Uterus (tissue), 2 donors: ENCODE data around the gene HDAC7.

Source experiments
- POLR2A ChIP-seq, 2 donors: fragments of 450-650 bp; IDR thresholded peaks; one replicate each; pipeline ENCODE4 v1.6.1; 2016; ENCODE audit warnings: antibody characterized with exemption in 2 of 2, mild to moderate bottlenecking in 1 of 2, moderate library complexity in 1 of 2
- TF ChIP-seq, protein P1 (sequence below), 4 experiments: fragments of 200-600 bp in 2 of 4; fragments of 450-650 bp in 2 of 4; sonication (generic) in 2 of 4; IDR thresholded peaks; one replicate each; pipeline ENCODE4 v1.5.1; 2016 to 2019; ENCODE audit warnings: antibody characterized with exemption in 4 of 4, mild to moderate bottlenecking in 2 of 4, moderate library complexity in 1 of 4

DNA sequence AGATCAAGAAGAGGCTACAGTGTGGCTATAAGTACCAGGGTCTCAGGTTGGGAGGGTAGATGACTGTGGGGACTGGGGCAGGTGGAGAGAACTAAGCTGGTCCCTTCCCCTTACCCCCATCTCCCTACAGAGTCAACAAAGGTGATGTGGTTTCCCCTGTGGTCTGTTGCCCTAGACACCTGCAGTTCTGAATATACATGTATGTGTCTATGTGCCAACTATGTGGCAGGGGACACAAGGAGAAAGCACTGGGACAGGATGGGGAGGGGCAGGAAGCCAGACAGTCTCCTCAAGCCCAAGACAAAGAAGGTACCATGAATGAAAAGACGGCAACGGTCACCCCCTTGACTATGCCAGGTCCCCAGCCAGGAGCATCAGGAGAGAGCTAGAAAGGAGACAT, 4.5 kb upstream of the HDAC7 start:
- TF ChIP-seq, protein P1, sequence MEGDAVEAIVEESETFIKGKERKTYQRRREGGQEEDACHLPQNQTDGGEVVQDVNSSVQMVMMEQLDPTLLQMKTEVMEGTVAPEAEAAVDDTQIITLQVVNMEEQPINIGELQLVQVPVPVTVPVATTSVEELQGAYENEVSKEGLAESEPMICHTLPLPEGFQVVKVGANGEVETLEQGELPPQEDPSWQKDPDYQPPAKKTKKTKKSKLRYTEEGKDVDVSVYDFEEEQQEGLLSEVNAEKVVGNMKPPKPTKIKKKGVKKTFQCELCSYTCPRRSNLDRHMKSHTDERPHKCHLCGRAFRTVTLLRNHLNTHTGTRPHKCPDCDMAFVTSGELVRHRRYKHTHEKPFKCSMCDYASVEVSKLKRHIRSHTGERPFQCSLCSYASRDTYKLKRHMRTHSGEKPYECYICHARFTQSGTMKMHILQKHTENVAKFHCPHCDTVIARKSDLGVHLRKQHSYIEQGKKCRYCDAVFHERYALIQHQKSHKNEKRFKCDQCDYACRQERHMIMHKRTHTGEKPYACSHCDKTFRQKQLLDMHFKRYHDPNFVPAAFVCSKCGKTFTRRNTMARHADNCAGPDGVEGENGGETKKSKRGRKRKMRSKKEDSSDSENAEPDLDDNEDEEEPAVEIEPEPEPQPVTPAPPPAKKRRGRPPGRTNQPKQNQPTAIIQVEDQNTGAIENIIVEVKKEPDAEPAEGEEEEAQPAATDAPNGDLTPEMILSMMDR (IDR thresholded peaks at IDR 0.05) = no peak
- no peak for TF ChIP-seq POLR2A (IDR thresholded peaks at IDR 0.05)
